ENCODE results near the gene C1D. TPM values are rescaled to one million over a fixed set of nuclear protein-coding genes. Genes with fewer than 3 reads are reported as not detected.

C1D gene
- total and polyA plus RNA-seq, 2 experiments from 2014 or later = 30.1 to 39.7 TPM

DNA sequence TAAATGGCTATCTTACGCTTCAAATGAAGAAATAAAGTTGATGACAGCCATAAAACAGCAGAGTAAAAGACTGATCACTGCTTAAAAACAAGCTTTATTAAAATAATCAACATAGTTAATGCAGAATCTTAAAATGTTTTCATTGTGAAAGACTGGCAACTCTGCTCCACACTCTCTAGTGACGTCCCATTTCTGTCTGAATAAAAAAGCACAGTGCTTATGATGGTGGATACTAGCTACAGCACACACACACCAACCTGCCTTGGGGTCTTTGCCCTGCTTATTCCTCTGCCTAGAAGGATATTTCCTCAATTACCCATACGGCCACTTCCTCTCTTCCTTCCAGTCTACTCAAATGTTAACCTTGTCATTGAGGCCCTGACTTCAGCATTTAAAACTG lies 19.1 kb downstream of the C1D start:
- no peaks in the 10 kb centered on the region for H3F3A ChIP-seq (replicated peaks; ENCODE audit: low read depth)
- H3K9me3 Mint-ChIP-seq = no peaks in the 10 kb centered on the region
- no peak overlapping the region for H3K4me3 Mint-ChIP-seq
- no peaks in the 10 kb centered on the region for H3K27me3 Mint-ChIP-seq (ENCODE audit: insufficient read depth, low read depth, poor library complexity)
- H3K4me2 ChIP-seq = no peak overlapping the region
- no peak overlapping the region for H3K27ac ChIP-seq (ENCODE audit: low read depth)
- H3K4me3 ChIP-seq = no peak overlapping the region
- DNase-seq (ENCODE audit: low spot score) (no peak), ATAC-seq (no peak)
- peaks cover 14% of the 10 kb centered on the region for H3K79me2 ChIP-seq (replicated peaks; ENCODE audit: insufficient read depth)
- TF ChIP-seq ZNF114 (CRISPR knock-in tag; IDR thresholded peaks at IDR 0.05) = no peak
- H3K36me3 Mint-ChIP-seq (ENCODE audit: low read depth) = no peaks in the 10 kb centered on the region
- no peaks in the 10 kb centered on the region for H3K36me3 ChIP-seq (ENCODE audit: insufficient read depth)
- H3K27me3 ChIP-seq (ENCODE audit: insufficient read depth) = no peaks in the 10 kb centered on the region
- no peak overlapping the region for H2AFZ ChIP-seq
- no peak overlapping the region for H3K27ac Mint-ChIP-seq
- H3K9me2 ChIP-seq (ENCODE audit: insufficient read depth) = no peaks in the 10 kb centered on the region
- no peaks in the 10 kb centered on the region for H4K20me1 ChIP-seq (replicated peaks; ENCODE audit: insufficient read depth)
- no peaks in the 10 kb centered on the region for H3K4me1 ChIP-seq (ENCODE audit: insufficient read depth)
- no peaks in the 10 kb centered on the region for H3K4me1 Mint-ChIP-seq

DNA sequence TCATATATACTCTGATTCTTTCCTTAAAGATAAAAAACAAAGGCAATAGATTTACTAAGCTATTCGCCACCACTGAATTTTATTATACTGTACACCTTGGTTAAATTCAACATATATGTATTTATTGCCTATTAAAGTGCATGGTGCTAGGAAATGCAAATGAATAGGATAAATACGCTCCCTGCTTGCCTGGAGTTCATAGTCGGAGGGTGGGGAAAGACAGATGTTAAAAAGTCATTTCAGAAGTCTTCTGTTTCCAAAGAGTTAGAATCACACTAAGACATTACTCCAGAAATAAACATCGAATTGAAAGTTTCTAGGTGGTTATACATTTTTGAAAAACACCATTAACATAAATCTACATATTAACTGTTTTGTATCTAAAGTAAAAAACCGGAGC lies 19.8 kb downstream of the C1D start:
- Mint-ChIP-seq H3K36me3 (ENCODE audit: low read depth) (no peaks in the 10 kb centered on the region), H3K4me1 (no peaks in the 10 kb centered on the region)
- no peaks in the 10 kb centered on the region for H3K4me1 ChIP-seq (ENCODE audit: insufficient read depth)
- no peak for TF ChIP-seq EZH2phosphoT487 (IDR thresholded peaks at IDR 0.05; ENCODE audit: unreplicated experiment)
- no peak for TF ChIP-seq ZNF331 (CRISPR knock-in tag; IDR thresholded peaks at IDR 0.05; ENCODE audit: low read depth)
- TF ChIP-seq, protein P1, sequence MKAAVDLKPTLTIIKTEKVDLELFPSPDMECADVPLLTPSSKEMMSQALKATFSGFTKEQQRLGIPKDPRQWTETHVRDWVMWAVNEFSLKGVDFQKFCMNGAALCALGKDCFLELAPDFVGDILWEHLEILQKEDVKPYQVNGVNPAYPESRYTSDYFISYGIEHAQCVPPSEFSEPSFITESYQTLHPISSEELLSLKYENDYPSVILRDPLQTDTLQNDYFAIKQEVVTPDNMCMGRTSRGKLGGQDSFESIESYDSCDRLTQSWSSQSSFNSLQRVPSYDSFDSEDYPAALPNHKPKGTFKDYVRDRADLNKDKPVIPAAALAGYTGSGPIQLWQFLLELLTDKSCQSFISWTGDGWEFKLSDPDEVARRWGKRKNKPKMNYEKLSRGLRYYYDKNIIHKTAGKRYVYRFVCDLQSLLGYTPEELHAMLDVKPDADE (IDR thresholded peaks at IDR 0.05) = no peak
- TF ChIP-seq, protein P2, sequence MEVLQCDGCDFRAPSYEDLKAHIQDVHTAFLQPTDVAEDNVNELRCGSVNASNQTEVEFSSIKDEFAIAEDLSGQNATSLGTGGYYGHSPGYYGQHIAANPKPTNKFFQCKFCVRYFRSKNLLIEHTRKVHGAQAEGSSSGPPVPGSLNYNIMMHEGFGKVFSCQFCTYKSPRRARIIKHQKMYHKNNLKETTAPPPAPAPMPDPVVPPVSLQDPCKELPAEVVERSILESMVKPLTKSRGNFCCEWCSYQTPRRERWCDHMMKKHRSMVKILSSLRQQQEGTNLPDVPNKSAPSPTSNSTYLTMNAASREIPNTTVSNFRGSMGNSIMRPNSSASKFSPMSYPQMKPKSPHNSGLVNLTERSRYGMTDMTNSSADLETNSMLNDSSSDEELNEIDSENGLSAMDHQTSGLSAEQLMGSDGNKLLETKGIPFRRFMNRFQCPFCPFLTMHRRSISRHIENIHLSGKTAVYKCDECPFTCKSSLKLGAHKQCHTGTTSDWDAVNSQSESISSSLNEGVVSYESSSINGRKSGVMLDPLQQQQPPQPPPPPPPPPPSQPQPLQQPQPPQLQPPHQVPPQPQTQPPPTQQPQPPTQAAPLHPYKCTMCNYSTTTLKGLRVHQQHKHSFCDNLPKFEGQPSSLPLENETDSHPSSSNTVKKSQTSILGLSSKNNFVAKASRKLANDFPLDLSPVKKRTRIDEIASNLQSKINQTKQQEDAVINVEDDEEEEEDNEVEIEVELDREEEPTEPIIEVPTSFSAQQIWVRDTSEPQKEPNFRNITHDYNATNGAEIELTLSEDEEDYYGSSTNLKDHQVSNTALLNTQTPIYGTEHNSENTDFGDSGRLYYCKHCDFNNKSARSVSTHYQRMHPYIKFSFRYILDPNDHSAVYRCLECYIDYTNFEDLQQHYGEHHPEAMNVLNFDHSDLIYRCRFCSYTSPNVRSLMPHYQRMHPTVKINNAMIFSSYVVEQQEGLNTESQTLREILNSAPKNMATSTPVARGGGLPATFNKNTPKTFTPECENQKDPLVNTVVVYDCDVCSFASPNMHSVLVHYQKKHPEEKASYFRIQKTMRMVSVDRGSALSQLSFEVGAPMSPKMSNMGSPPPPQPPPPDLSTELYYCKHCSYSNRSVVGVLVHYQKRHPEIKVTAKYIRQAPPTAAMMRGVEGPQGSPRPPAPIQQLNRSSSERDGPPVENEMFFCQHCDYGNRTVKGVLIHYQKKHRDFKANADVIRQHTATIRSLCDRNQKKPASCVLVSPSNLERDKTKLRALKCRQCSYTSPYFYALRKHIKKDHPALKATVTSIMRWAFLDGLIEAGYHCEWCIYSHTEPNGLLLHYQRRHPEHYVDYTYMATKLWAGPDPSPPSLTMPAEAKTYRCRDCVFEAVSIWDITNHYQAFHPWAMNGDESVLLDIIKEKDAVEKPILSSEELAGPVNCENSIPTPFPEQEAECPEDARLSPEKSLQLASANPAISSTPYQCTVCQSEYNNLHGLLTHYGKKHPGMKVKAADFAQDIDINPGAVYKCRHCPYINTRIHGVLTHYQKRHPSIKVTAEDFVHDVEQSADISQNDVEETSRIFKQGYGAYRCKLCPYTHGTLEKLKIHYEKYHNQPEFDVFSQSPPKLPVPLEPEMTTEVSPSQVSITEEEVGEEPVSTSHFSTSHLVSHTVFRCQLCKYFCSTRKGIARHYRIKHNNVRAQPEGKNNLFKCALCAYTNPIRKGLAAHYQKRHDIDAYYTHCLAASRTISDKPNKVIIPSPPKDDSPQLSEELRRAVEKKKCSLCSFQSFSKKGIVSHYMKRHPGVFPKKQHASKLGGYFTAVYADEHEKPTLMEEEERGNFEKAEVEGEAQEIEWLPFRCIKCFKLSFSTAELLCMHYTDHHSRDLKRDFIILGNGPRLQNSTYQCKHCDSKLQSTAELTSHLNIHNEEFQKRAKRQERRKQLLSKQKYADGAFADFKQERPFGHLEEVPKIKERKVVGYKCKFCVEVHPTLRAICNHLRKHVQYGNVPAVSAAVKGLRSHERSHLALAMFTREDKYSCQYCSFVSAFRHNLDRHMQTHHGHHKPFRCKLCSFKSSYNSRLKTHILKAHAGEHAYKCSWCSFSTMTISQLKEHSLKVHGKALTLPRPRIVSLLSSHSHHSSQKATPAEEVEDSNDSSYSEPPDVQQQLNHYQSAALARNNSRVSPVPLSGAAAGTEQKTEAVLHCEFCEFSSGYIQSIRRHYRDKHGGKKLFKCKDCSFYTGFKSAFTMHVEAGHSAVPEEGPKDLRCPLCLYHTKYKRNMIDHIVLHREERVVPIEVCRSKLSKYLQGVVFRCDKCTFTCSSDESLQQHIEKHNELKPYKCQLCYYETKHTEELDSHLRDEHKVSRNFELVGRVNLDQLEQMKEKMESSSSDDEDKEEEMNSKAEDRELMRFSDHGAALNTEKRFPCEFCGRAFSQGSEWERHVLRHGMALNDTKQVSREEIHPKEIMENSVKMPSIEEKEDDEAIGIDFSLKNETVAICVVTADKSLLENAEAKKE (CRISPR knock-in tag; IDR thresholded peaks at IDR 0.05) = no peak
- no peak for TF ChIP-seq NANOG (IDR thresholded peaks at IDR 0.05; ENCODE audit: borderline replicate concordance)
- TF ChIP-seq, protein P3, sequence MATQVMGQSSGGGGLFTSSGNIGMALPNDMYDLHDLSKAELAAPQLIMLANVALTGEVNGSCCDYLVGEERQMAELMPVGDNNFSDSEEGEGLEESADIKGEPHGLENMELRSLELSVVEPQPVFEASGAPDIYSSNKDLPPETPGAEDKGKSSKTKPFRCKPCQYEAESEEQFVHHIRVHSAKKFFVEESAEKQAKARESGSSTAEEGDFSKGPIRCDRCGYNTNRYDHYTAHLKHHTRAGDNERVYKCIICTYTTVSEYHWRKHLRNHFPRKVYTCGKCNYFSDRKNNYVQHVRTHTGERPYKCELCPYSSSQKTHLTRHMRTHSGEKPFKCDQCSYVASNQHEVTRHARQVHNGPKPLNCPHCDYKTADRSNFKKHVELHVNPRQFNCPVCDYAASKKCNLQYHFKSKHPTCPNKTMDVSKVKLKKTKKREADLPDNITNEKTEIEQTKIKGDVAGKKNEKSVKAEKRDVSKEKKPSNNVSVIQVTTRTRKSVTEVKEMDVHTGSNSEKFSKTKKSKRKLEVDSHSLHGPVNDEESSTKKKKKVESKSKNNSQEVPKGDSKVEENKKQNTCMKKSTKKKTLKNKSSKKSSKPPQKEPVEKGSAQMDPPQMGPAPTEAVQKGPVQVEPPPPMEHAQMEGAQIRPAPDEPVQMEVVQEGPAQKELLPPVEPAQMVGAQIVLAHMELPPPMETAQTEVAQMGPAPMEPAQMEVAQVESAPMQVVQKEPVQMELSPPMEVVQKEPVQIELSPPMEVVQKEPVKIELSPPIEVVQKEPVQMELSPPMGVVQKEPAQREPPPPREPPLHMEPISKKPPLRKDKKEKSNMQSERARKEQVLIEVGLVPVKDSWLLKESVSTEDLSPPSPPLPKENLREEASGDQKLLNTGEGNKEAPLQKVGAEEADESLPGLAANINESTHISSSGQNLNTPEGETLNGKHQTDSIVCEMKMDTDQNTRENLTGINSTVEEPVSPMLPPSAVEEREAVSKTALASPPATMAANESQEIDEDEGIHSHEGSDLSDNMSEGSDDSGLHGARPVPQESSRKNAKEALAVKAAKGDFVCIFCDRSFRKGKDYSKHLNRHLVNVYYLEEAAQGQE (IDR thresholded peaks at IDR 0.05; ENCODE audit: unreplicated experiment) = no peak
- TF ChIP-seq CREB1 (CRISPR knock-in tag; IDR thresholded peaks at IDR 0.05; ENCODE audit: low read depth) = no peak
- TF ChIP-seq ZNF114 (CRISPR knock-in tag; IDR thresholded peaks at IDR 0.05) = no peak
- TF ChIP-seq JUNB (IDR thresholded peaks at IDR 0.05; ENCODE audit: unreplicated experiment) = no peak
- TF ChIP-seq STAT1 (IDR thresholded peaks at IDR 0.05; ENCODE audit: unreplicated experiment) = no peak

More for the DNA sequence above, 19.8 kb downstream of the C1D start:
- Mint-ChIP-seq H3K4me3 (no peak overlapping the region), H3K27me3 (ENCODE audit: insufficient read depth, low read depth, poor library complexity) (no peaks in the 10 kb centered on the region), H3K27ac (no peak overlapping the region; the same call in 1 of the 2 replicates), H3K9me3 (no peaks in the 10 kb centered on the region)
- H3K79me2 ChIP-seq (replicated peaks; ENCODE audit: insufficient read depth) = peaks cover 8% of the 10 kb centered on the region
- H3K4me3 ChIP-seq = no peak overlapping the region
- no peaks in the 10 kb centered on the region for H4K20me1 ChIP-seq (replicated peaks; ENCODE audit: insufficient read depth)
- no peak overlapping the region for H3K4me2 ChIP-seq
- DNase-seq (ENCODE audit: low spot score) (no peak), ATAC-seq (no peak)
- H3K27me3 ChIP-seq (ENCODE audit: insufficient read depth) = no peaks in the 10 kb centered on the region
- H3F3A ChIP-seq (replicated peaks; ENCODE audit: low read depth) = no peaks in the 10 kb centered on the region
- no peak overlapping the region for H3K27ac ChIP-seq (ENCODE audit: low read depth)
- no peaks in the 10 kb centered on the region for H3K9me2 ChIP-seq (ENCODE audit: insufficient read depth)
- no peak overlapping the region for H2AFZ ChIP-seq
- H3K36me3 ChIP-seq (ENCODE audit: insufficient read depth) = no peaks in the 10 kb centered on the region

All from GM23338 (cell line).